GM12801 (cell line): ENCODE measurements around the gene MSRB2.

Experiments
- CTCF ChIP-seq: IDR thresholded peaks from one replicate; pipeline ENCODE4 v1.5.1; 2011; ENCODE audit warnings: control low read depth; ENCODE audit not compliant: insufficient read length; ENCODE audit errors: extremely low read depth

The MSRB2 gene

GRCh38 chr10:23110722-23111516, 15.5 kb downstream of the MSRB2 start:
- TF ChIP-seq CTCF = no peak

GRCh38 chr10:23111517-23112286, 16.3 kb downstream of the MSRB2 start:
- TF ChIP-seq CTCF = no peak

- no peak for TF ChIP-seq CTCF
Measured at GRCh38 chr10:23114228-23114850, 19.0 kb downstream of the MSRB2 start.

GRCh38 chr10:23116486-23117205, 21.3 kb downstream of the MSRB2 start:
- no peak for TF ChIP-seq CTCF

- TF ChIP-seq CTCF = no peak
Measured at GRCh38 chr10:23120001-23120934, 24.9 kb downstream of the MSRB2 start.

GRCh38 chr10:23121135-23121534, 25.8 kb downstream of the MSRB2 start:
- no peak for TF ChIP-seq CTCF
